Liver (tissue), 9 donors: Measurements from ENCODE around the gene SLIT1. TPM values are rescaled to one million over a fixed set of nuclear protein-coding genes. Genes with fewer than 3 reads are reported as not detected.

Experiments
- DNase-seq: peaks from one replicate; pipeline ENCODE4 v3.0.0-alpha.2; 2017; ENCODE audit warnings: low spot score
- H3K27ac ChIP-seq, 2 donors: one replicate each; pipeline ENCODE4 v1.7.0; 2013; ENCODE audit warnings: inconsistent platforms in 2 of 2, low read length in 2 of 2, control low read depth in 1 of 2, low read depth in 1 of 2, mild to moderate bottlenecking in 1 of 2
- H3K27me3 ChIP-seq, 4 donors: one replicate each; pipeline versions ENCODE4 v1.6.1 to v1.7.0; 2013; ENCODE audit warnings: low read length in 3 of 4, inconsistent platforms in 1 of 4, mild to moderate bottlenecking in 1 of 4, moderate library complexity in 1 of 4; ENCODE audit not compliant: control insufficient read depth in 4 of 4, insufficient read depth in 4 of 4
- H3K36me3 ChIP-seq, 4 donors: one replicate each; pipeline versions ENCODE4 v1.6.1 to v1.7.0; 2013; ENCODE audit warnings: low read length in 3 of 4, mild to moderate bottlenecking in 3 of 4, low read depth in 1 of 4, moderate library complexity in 1 of 4; ENCODE audit not compliant: control insufficient read depth in 4 of 4, insufficient read depth in 3 of 4
- H3K4me1 ChIP-seq, 4 donors: one replicate each; pipeline versions ENCODE4 v1.6.1 to v1.7.0; 2013; ENCODE audit warnings: low read length in 3 of 4, mild to moderate bottlenecking in 3 of 4, moderate library complexity in 1 of 4; ENCODE audit not compliant: control insufficient read depth in 4 of 4, insufficient read depth in 4 of 4
- H3K4me3 ChIP-seq, 3 donors: one replicate each; pipeline versions ENCODE4 v1.6.1 to v1.7.0; 2013; ENCODE audit warnings: low read length in 3 of 3, control low read depth in 1 of 3, low read depth in 1 of 3, mild to moderate bottlenecking in 1 of 3
- H3K9ac ChIP-seq, 2 donors: one replicate each; pipeline ENCODE4 v1.7.0; 2013; ENCODE audit warnings: low read length in 2 of 2, mild to moderate bottlenecking in 2 of 2, moderate library complexity in 2 of 2, control low read depth in 1 of 2, low read depth in 1 of 2
- H3K9me3 ChIP-seq, 4 donors: one replicate each; pipeline versions ENCODE4 v1.6.1 to v1.7.0; 2013; ENCODE audit warnings: low read length in 3 of 4; ENCODE audit not compliant: control insufficient read depth in 4 of 4
- EGR1 ChIP-seq, 2 donors: IDR thresholded peaks; 2 replicates each; pipeline ENCODE4 v1.6.1; 2016 to 2018; ENCODE audit warnings: antibody characterized with exemption in 2 of 2, low read depth in 2 of 2
- FOXA1 ChIP-seq: IDR thresholded peaks from 2 replicates; pipeline ENCODE4 v1.6.1; 2016; ENCODE audit warnings: antibody characterized with exemption
- FOXA2 ChIP-seq: IDR thresholded peaks from 2 replicates; pipeline ENCODE4 v1.6.1; 2016; ENCODE audit warnings: antibody characterized with exemption
- GABPA ChIP-seq, 2 donors: IDR thresholded peaks in 1 of 2; conservative IDR thresholded peaks in 1 of 2; 2 replicates each; pipeline ENCODE4 v1.6.1; 2016; ENCODE audit warnings: antibody characterized with exemption in 2 of 2, mild to moderate bottlenecking in 1 of 2, moderate library complexity in 1 of 2
- HNF4A ChIP-seq, 2 donors: conservative IDR thresholded peaks; 2 replicates each; pipeline ENCODE4 v1.6.1; 2016; ENCODE audit warnings: antibody characterized with exemption in 2 of 2, mild to moderate bottlenecking in 2 of 2
- HNF4G ChIP-seq: IDR thresholded peaks from 2 replicates; pipeline ENCODE4 v1.6.1; 2016; ENCODE audit warnings: antibody characterized with exemption
- JUND ChIP-seq, 2 donors: IDR thresholded peaks; 2 replicates each; pipeline ENCODE4 v1.6.1; 2016; ENCODE audit warnings: antibody characterized with exemption in 2 of 2
- RAD21 ChIP-seq, 2 donors: IDR thresholded peaks; 2 replicates each; pipeline ENCODE4 v1.6.1; 2016; ENCODE audit warnings: antibody characterized with exemption in 2 of 2, mild to moderate bottlenecking in 2 of 2
- REST ChIP-seq: IDR thresholded peaks from 2 replicates; pipeline ENCODE4 v1.6.1; 2016; ENCODE audit warnings: antibody characterized with exemption, mild to moderate bottlenecking
- RXRA ChIP-seq, 2 donors: IDR thresholded peaks; 2 replicates each; pipeline ENCODE4 v1.6.1; 2017 to 2018; ENCODE audit warnings: antibody characterized with exemption in 2 of 2, mild to moderate bottlenecking in 1 of 2
- SP1 ChIP-seq: IDR thresholded peaks from 2 replicates; pipeline ENCODE4 v1.6.1; 2018; ENCODE audit warnings: antibody characterized with exemption, mild to moderate bottlenecking
- TAF1 ChIP-seq: conservative IDR thresholded peaks from 2 replicates; pipeline ENCODE4 v1.6.1; 2016; ENCODE audit warnings: antibody characterized with exemption, mild to moderate bottlenecking
- YY1 ChIP-seq: IDR thresholded peaks from 2 replicates; pipeline ENCODE4 v1.6.1; 2016; ENCODE audit warnings: antibody characterized with exemption, mild to moderate bottlenecking
- WGBS: extraction: QIAGEN DNeasy Blood & Tissue Kit; methylation state at CpG from one replicate; pipeline ENCODE4 v1.1.7; 2013; 5-methylcytosine and 5-hydroxymethylcytosine counted together
- polyA plus RNA-seq, 2 donors: library from polyadenylated mRNA; stranded (reverse) in 1 of 2; unstranded in 1 of 2; fragments of 200-250 nt in 1 of 2; fragments of >200 nt in 1 of 2; fragmentation: Nextera tagmentation in 1 of 2; extraction: Ambion mirVana in 1 of 2; gene quantifications; one replicate each; pipeline versions ENCODE4 v1.2.1 to v1.2.3, GENCODE V29; 2013 to 2015
- total RNA-seq, 2 donors: library from RNA; depleted of rRNA; stranded (reverse); fragments of >200 nt; gene quantifications; one replicate each; pipeline ENCODE4 v1.2.3, GENCODE V29; 2014
- TF ChIP-seq, protein P1 (sequence below): fragments of 150-350 bp; IDR thresholded peaks from 2 replicates; pipeline ENCODE4 v1.5.1; 2017; ENCODE audit warnings: improper control_type of control experiment, low read depth, low read length; ENCODE audit not compliant: missing input control
- TF ChIP-seq, protein P2 (sequence below): IDR thresholded peaks from 2 replicates; pipeline ENCODE4 v1.6.1; 2016; ENCODE audit warnings: antibody characterized with exemption
- TF ChIP-seq, protein P3 (sequence below): IDR thresholded peaks from 2 replicates; pipeline ENCODE4 v1.6.1; 2016; ENCODE audit warnings: antibody characterized with exemption
- donor health status: healthy.
- donor health status: healthy.
- donor health status: healthy.
- donor health status: healthy.
- donor health status: healthy.

The SLIT1 gene
- total and polyA plus RNA-seq, 4 donors: under 0.01 to 0.14 (median 0.06) TPM

- TF ChIP-seq HNF4A (conservative IDR thresholded peaks at IDR 0.05) (no peak), REST (no peak), RAD21 (IDR thresholded peaks at IDR 0.05) (no peak), JUND (IDR thresholded peaks at IDR 0.05) (no peak), HNF4G (no peak), YY1 (no peak), FOXA2 (no peak), RXRA (IDR thresholded peaks at IDR 0.05) (no peak), TAF1 (no peak)
- TF ChIP-seq, protein P1, sequence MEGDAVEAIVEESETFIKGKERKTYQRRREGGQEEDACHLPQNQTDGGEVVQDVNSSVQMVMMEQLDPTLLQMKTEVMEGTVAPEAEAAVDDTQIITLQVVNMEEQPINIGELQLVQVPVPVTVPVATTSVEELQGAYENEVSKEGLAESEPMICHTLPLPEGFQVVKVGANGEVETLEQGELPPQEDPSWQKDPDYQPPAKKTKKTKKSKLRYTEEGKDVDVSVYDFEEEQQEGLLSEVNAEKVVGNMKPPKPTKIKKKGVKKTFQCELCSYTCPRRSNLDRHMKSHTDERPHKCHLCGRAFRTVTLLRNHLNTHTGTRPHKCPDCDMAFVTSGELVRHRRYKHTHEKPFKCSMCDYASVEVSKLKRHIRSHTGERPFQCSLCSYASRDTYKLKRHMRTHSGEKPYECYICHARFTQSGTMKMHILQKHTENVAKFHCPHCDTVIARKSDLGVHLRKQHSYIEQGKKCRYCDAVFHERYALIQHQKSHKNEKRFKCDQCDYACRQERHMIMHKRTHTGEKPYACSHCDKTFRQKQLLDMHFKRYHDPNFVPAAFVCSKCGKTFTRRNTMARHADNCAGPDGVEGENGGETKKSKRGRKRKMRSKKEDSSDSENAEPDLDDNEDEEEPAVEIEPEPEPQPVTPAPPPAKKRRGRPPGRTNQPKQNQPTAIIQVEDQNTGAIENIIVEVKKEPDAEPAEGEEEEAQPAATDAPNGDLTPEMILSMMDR: no peak
- TF ChIP-seq, protein P2, sequence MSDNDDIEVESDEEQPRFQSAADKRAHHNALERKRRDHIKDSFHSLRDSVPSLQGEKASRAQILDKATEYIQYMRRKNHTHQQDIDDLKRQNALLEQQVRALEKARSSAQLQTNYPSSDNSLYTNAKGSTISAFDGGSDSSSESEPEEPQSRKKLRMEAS: no peak
- peaks cover 4 to 20% (median 5%) of the 10 kb centered on the region in 4 donors for H3K27me3 ChIP-seq
- H3K27ac ChIP-seq: no peak overlapping the region
- H3K4me3 ChIP-seq: no peak overlapping the region
- peaks cover 5 to 8% (median 6%) of the 10 kb centered on the region in 4 donors for H3K4me1 ChIP-seq
- no peak overlapping the region for H3K9ac ChIP-seq
- no peak for DNase-seq
- no peaks in the 10 kb centered on the region for H3K9me3 ChIP-seq
- no peaks in the 10 kb centered on the region for H3K36me3 ChIP-seq
- WGBS: 92% methylated on average over 3 of the region's 3 CpGs
Observed at GRCh38 chr10:97183314-97183713, 2.4 kb downstream of the SLIT1 start.

DNA sequence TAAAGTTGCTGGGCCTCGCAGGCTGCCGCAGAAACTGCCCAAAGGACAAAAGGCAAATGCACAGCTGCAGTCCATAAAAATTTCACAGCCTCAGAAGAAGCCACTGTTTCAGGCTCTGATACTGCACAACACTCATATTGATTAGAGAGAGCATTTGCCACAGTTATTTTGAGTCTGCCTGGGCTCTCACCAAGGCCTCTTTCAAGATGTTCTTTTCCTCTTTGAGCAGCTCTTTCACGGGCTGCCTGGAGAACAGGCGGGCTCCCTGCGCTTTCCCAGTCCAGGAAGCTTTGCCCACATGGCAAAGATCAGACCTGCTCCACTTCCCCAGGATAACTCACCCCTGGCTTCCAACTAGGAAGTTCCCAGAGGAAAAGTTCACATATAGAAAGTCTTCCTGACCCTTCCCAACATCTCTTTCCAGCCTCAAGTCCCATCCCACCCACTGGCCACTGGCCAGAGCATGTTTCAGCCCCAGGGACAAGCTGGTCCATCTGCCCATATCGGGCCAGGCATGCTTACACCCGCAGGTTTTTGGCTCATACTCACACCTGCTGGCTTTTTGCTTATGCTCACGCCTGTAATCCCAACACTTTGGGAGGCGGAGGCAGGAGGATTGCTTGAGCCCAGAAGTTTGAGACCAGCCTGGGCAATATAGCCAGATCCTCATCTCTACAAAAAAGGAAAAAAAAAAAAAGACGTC is 3.3 kb downstream of the SLIT1 start:
- no peaks in the 10 kb centered on the region for H3K9me3 ChIP-seq
- no peak overlapping the region for H3K9ac ChIP-seq
- peaks cover 4 to 20% (median 5%) of the 10 kb centered on the region in 4 donors for H3K27me3 ChIP-seq
- H3K36me3 ChIP-seq: no peaks in the 10 kb centered on the region
- 88% methylated on average over 10 of the region's 10 CpGs for WGBS
- H3K4me1 ChIP-seq: peaks cover 5 to 8% (median 6%) of the 10 kb centered on the region in 4 donors
- DNase-seq: no peak
- no peak overlapping the region for H3K27ac ChIP-seq
- H3K4me3 ChIP-seq: no peak overlapping the region
- TF ChIP-seq FOXA2 (no peak), JUND (IDR thresholded peaks at IDR 0.05) (no peak), RAD21 (IDR thresholded peaks at IDR 0.05) (no peak), REST (no peak), EGR1 (IDR thresholded peaks at IDR 0.05; ENCODE audit: low read depth in 2 of 2) (no peak), TAF1 (no peak), HNF4A (conservative IDR thresholded peaks at IDR 0.05) (no peak), YY1 (no peak), FOXA1 (no peak), GABPA (IDR thresholded peaks at IDR 0.05 in 1 of 2, conservative IDR thresholded peaks at IDR 0.05 in 1 of 2) (no peak), SP1 (no peak), HNF4G (no peak)
- TF ChIP-seq, protein P3, sequence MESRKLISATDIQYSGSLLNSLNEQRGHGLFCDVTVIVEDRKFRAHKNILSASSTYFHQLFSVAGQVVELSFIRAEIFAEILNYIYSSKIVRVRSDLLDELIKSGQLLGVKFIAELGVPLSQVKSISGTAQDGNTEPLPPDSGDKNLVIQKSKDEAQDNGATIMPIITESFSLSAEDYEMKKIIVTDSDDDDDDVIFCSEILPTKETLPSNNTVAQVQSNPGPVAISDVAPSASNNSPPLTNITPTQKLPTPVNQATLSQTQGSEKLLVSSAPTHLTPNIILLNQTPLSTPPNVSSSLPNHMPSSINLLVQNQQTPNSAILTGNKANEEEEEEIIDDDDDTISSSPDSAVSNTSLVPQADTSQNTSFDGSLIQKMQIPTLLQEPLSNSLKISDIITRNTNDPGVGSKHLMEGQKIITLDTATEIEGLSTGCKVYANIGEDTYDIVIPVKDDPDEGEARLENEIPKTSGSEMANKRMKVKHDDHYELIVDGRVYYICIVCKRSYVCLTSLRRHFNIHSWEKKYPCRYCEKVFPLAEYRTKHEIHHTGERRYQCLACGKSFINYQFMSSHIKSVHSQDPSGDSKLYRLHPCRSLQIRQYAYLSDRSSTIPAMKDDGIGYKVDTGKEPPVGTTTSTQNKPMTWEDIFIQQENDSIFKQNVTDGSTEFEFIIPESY: no peak
- TF ChIP-seq, protein P2: no peak
- TF ChIP-seq, protein P1: no peak
